Pancreas (tissue), 10 donors: ENCODE measurements around the gene TMIGD2. TPM values are rescaled to one million over a fixed set of nuclear protein-coding genes. Genes with fewer than 3 reads are reported as not detected.
"Not testable (repeated sequence)": the region's sequence is repeated elsewhere in the genome, so short reads cannot be mapped to it uniquely, and the experiment has no call there.

Source experiments
- ATAC-seq, 4 donors: fragments of 200-7000 bp; cut with Tn5 transposase; one replicate each; pipeline versions ENCODE4 v1.8.0 to v1.9.1; 2020; ENCODE audit warnings: mild to moderate bottlenecking in 4 of 4, moderate library complexity in 4 of 4
- DNase-seq, 6 donors: peaks; one replicate each; pipeline ENCODE4 v3.0.0-alpha.2; 2020
- FAIRE-seq: peaks from 2 replicates; lab custom pipeline; 2012; peaks lifted over from hg19 to GRCh38; lab: Jason Lieb, UNC
- H3K27ac ChIP-seq, 4 donors: fragments of 200-600 bp; sonication (generic); 1 replicate in 3 of 4; 2 replicates in 1 of 4; pipeline versions ENCODE4 v1.5.0 to v1.8.0; 2020
- H3K27me3 ChIP-seq, 4 donors: fragments of 200-600 bp; one replicate each; pipeline ENCODE4 v1.8.0; 2021
- H3K36me3 ChIP-seq, 3 donors: fragments of 200-600 bp; sonication (generic) in 1 of 3; one replicate each; pipeline versions ENCODE4 v1.5.0 to v1.8.0; 2020 to 2021
- H3K4me1 ChIP-seq, 3 donors: fragments of 200-600 bp; one replicate each; pipeline ENCODE4 v1.8.0; 2021
- H3K4me3 ChIP-seq, 4 donors: fragments of 200-600 bp; sonication (generic) in 2 of 4; one replicate each; pipeline versions ENCODE4 v1.5.0 to v1.8.0; 2020 to 2021
- H3K9me3 ChIP-seq, 4 donors: fragments of 200-600 bp; one replicate each; pipeline ENCODE4 v1.8.0; 2021
- CTCF ChIP-seq, 4 donors: fragments of 200-600 bp; sonication (generic) in 3 of 4; IDR thresholded peaks; one replicate each; pipeline versions ENCODE4 v1.5.0 to v1.8.0; 2021; ENCODE audit warnings: antibody characterized with exemption in 4 of 4
- WGBS, 2 donors: extraction: QIAGEN DNeasy Blood & Tissue Kit; methylation state at CpG; one replicate each; pipeline ENCODE4 v1.1.7; 2013; 5-methylcytosine and 5-hydroxymethylcytosine counted together
- intact Hi-C, 3 donors: fragments of 100-400 bp; cut with DNase I; formaldehyde crosslinking; loops; one replicate each; pipeline versions ENCODE4 v1.11.1 to v1.14.2; 2022
- polyA plus RNA-seq, 2 donors: library from polyadenylated mRNA; stranded (reverse); fragments of 200-250 nt; gene quantifications; one replicate each; pipeline ENCODE4 v1.2.3, GENCODE V29; 2013
- total RNA-seq, 6 donors: library from RNA; stranded (reverse); fragmentation: NEBNext Ultra II Directional in 4 of 6; extraction: Animal tissue kit (Norgen Biotek cat#: 25700) in 4 of 6; gene quantifications; one replicate each; pipeline versions ENCODE4 v1.2.1 to v1.2.4, GENCODE V29; 2021 to 2023
- donor health status: healthy with polysubstance abuse.
- donor health status: DM: no; HTN: no; CAD: no; lungs with moderate emphysema.
- donor health status: DM: no; HTN: no; CAD: no.
- donor health status: control.
- donor health status: control.
- donor health status: Bipolar disorder and iron deficiency.
- donor health status: DM: yes; HTN: yes; CAD: no.
- donor health status: DM: no; HTN: no; CAD: no.
- donor health status: DM: no; HTN: no; CAD: no.
- donor health status: DM: yes; HTN: yes; CAD: no.

TMIGD2 gene
- total and polyA plus RNA-seq, 8 donors = 0.16 to 0.28 TPM; not detected in 6

- Histone ChIP-seq H3K27me3 (no peaks in the 10 kb centered on the region), H3K9me3 (no peaks in the 10 kb centered on the region), H3K4me3 (no peak overlapping the region), H3K27ac (no peak overlapping the region), H3K4me1 (peaks cover 0 to 6% (median 3%) of the 10 kb centered on the region in 3 donors), H3K36me3 (no peaks in the 10 kb centered on the region)
- FAIRE-seq (no peak), ATAC-seq (no peak), DNase-seq (no peak)
- intact Hi-C loops = no loop called here
- WGBS, 2 donors = 28 to 36% methylated on average over 16 of the region's 16 CpGs
- no peak for TF ChIP-seq CTCF (IDR thresholded peaks at IDR 0.05)
These were observed 24.9 kb downstream of the TMIGD2 start for GRCh38 chr19:4277191-4277696.

- WGBS, 2 donors = 53 to 68% methylated on average over 6 of the region's 6 CpGs
- H3K9me3 ChIP-seq, H3K27me3 ChIP-seq, FAIRE-seq, H3K27ac ChIP-seq, H3K4me3 ChIP-seq, intact Hi-C loops, DNase-seq, H3K36me3 ChIP-seq, H3K4me1 ChIP-seq: not testable (repeated sequence)
- ATAC-seq = peak in 1 of 4 donors; percentile 33
These were observed 27.9 kb downstream of the TMIGD2 start for GRCh38 chr19:4274321-4274686.

GRCh38 chr19:4272894-4273293, 29.3 kb downstream of the TMIGD2 start:
- no peak overlapping the region for H3K4me3 ChIP-seq
- H3K36me3 ChIP-seq = peaks cover 0 to 10% (median 0%) of the 10 kb centered on the region in 3 donors
- no peaks in the 10 kb centered on the region for H3K4me1 ChIP-seq
- H3K27ac ChIP-seq = no peak overlapping the region
- ATAC-seq = no peak
- H3K27me3 ChIP-seq = no peaks in the 10 kb centered on the region
- no peak for DNase-seq
- intact Hi-C loops = no loop called here
- H3K9me3 ChIP-seq = no peaks in the 10 kb centered on the region
- no peak for TF ChIP-seq CTCF (IDR thresholded peaks at IDR 0.05)
- 73 to 78% methylated on average over 9 to 10 of the region's 10 CpGs for WGBS, 2 donors
- no peak for FAIRE-seq

- intact Hi-C loops = loop anchor here in 2 of 3 donors (5.0 to 10.0 kb wide), 2 partner anchors 83 to 86 kb away; no protein-coding TSS in a partner anchor
- ATAC-seq (no peak), FAIRE-seq (no peak), DNase-seq (no peak)
- no peaks in the 10 kb centered on the region for H3K27me3 ChIP-seq
- TF ChIP-seq CTCF (IDR thresholded peaks at IDR 0.05) = no peak
- H3K36me3 ChIP-seq = peaks cover 0 to 31% (median 0%) of the 10 kb centered on the region in 3 donors
- H3K4me1 ChIP-seq = no peaks in the 10 kb centered on the region
- no peaks in the 10 kb centered on the region for H3K9me3 ChIP-seq
- H3K4me3 ChIP-seq = no peak overlapping the region
- peak overlapping the region in 1 of 4 donors; percentile 9 for H3K27ac ChIP-seq
- WGBS, 2 donors = 86 to 90% methylated on average over 13 of the region's 13 CpGs
These were observed 33.3 kb downstream of the TMIGD2 start for GRCh38 chr19:4268816-4269430.

GRCh38 chr19:4267901-4268815, 34.0 kb downstream of the TMIGD2 start:
- DNase-seq = peak in 4 of 6 donors; percentile 66 to 80 (median 78)
- no peak for TF ChIP-seq CTCF (IDR thresholded peaks at IDR 0.05)
- no peaks in the 10 kb centered on the region for H3K4me1 ChIP-seq
- no peaks in the 10 kb centered on the region for H3K27me3 ChIP-seq
- peak; percentile 31 to 90 (median 84) for ATAC-seq
- peaks cover 0 to 36% (median 1%) of the 10 kb centered on the region in 3 donors for H3K36me3 ChIP-seq
- no peaks in the 10 kb centered on the region for H3K9me3 ChIP-seq
- no peak overlapping the region for H3K4me3 ChIP-seq
- 61 to 76% methylated on average over 30 of the region's 30 CpGs for WGBS, 2 donors
- FAIRE-seq = no peak
- intact Hi-C loops = loop anchor here in 2 of 3 donors (5.0 to 10.0 kb wide), 2 partner anchors 84 to 87 kb away; no protein-coding TSS in a partner anchor
- H3K27ac ChIP-seq = peak overlapping the region in 2 of 4 donors; percentile 9 to 29
